Measurements from ENCODE around the gene STXBP1.

STXBP1 gene

DNA sequence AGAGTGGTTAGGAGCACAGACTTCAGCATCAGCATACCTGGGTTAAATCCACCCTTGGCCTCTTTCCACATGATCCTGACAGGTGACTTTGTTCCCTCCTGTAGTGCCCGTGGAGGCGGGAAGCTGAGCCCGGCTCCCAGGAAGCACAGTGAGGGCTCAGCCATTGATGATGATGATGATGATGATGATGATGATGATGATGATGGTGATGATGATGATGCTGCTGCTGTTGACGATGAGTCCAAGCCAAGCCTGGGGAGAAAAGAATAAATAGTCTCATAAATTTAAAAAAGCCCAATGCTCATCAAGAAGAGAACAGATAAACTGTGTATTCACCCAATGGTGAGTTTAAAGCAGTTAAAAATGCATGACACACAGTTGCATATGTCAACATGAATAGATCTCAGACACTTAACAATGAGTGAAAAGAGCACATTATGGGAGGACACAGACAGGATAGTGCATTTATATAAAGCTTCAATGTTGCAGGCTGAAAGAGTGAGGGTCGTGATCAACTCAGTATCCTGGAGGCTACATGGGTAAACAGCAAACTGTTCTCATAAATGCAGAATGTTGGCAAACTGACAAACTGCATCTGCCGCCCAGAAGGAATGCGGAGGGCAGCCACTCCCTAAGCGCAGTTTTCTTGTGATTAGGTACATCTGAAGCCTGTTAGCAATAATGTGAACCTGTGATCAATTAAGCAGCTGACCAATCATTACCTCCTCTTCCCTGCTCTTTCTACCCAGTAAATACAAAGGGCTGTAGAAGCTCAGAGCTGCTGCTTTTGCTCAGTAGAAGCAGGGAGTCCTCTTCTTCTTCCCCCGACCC lies 83.0 kb downstream of the STXBP1 start:
- no peak for DNase-seq

DNA sequence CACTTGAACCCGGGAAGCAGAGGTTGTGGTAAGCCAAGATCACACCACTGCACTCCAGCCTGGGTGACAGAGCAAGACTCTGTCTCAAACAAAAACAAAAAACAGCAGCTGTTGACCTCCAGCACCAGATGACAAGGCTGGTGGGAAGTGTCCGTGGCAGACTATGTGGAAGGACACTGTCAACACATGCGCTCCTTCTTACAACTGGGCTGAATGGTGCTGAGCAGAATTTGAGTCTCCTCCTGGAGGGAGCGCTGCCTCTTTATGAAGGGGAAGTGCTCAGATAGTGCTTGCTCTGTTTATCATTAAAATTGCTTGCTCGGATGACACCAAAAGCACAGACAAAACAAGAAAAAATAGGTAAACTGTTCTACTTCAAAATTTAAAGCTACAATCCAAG lies 85.5 kb downstream of the STXBP1 start:
- DNase-seq = no peak

DNA sequence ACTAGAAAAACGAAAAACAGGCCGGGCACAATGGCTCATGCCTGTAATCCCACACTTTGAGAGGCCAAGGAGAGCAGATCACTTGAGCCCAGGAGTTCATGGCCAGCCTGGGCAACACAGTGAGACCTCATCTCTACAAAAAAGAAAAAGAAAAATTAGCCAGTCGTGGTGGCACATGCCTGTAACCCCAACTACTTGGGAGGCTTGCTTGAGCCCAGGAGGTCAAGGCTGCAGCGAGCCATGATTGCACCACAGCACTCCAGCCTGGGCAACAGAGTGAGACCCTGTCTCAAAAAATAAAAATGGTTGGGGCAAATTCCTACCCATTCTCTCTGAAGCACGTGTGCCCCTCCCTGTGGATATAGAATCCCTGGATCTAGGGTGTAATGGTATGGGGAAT lies 86.3 kb downstream of the STXBP1 start:
- DNase-seq = no peak

DNA sequence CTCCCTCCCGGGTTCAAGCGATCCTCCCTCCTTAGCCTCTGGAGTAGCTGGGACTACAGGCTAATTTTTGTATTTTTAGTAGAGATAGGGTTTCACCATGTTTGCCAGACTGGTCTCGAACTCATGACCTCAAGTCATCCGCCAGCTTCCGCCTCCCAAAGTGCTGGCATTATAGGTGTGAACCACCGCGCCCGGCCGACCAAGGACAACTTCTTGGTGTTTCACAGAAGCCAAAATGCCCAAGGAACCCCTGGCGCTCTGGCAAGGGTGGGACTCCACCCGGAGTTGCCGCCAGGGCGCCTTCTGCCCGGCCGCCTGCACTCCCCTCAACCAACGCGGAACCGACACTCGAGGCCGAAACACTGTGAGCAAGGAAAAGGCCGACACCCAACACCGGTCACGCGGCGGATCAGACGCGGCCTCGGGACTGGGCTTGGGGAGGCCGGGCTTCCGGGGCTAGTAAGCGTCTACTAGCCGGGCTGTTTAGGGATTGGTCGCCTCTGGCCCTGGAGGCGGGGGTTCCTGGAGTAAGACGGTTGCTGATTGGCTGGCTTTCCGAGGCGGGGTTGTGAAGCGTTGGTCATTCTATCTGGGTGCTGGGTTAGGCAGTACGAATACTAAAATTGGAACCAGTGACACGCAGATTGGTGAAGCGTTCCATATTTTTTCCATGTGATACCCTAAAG lies 87.1 kb downstream of the STXBP1 start:
- DNase-seq = peak; percentile 93

DNA sequence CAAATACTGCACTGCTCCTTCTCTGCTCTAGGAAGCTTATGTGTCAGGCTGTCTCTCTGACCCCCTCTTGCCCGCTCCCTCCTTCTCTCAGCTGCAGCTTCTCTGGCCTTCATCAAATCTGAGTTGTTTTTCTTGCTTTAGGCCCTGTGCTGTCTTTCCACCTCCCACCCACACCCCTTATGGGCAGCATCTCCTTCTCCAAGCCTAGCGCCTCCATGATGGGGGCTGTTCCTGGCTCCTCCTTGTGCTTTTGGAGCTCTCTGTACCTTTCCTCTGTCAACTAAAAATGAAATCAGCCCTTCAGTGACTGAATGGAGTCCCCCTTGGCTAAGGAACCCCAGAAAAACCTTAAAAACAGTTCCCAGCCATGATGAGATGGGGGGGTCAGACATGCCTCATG lies 88.1 kb downstream of the STXBP1 start:
- no peak for DNase-seq

DNA sequence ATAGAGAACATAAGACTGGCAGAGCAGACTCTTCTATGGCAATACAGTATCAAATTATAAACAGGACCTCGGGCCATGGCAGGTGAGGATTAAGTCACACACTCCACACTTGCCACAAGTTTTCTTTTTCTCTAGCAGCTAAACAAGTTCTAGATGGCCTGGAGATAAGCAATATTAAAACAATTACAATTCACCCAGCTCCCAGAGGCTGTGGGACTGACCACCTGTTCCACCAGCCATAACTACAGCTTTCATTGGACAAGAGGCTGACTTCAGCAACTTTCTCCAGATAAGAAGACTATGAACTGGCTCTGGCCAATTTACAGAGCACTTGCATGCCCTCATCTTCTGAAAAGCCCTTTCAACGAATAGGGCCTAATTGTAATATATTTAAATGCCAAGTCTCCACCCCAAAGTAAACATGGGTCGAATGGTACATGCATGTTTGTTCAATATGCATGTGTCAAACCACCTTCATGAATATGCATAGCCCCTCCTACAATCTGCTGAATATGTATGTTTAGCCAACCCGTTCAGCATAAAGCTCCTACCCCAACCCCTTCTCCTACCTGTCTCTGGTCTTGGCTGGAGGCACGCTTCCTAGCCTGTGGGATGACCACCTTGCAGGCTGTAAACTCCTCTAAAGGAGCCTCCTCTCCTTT lies 88.6 kb downstream of the STXBP1 start:
- DNase-seq = no peak

DNA sequence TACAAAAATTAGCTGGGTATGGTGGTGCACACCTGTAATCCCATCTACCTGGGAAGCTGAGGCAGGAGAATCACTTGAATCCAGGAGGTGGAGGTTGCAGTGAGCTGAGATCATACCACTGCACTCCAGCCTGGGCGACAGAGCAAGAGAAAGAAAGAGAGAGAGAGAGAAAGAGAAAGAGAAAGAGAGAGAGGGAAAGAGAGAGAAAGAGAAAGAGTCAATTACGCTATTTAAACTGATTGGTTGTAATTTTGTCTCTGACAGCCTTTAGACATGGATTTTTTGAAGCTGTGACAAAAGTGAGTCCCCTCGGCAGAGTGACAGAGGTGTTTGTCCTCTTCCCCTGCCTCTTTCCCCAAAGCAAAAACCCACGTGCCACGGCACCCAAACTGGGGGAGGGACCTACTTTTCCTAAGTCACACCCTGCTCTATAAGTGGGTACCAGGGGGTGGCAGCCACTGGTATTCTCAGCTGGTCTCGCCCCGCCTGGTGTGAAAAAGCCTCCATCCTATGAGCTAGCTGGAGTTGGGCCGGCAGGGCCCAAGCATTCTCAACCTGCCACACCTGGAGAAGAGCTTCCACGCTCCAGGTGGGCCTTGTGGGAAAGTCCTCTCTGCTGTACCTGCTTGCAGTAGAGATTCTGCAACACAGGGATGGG lies 91.3 kb downstream of the STXBP1 start:
- no peak for DNase-seq

DNA sequence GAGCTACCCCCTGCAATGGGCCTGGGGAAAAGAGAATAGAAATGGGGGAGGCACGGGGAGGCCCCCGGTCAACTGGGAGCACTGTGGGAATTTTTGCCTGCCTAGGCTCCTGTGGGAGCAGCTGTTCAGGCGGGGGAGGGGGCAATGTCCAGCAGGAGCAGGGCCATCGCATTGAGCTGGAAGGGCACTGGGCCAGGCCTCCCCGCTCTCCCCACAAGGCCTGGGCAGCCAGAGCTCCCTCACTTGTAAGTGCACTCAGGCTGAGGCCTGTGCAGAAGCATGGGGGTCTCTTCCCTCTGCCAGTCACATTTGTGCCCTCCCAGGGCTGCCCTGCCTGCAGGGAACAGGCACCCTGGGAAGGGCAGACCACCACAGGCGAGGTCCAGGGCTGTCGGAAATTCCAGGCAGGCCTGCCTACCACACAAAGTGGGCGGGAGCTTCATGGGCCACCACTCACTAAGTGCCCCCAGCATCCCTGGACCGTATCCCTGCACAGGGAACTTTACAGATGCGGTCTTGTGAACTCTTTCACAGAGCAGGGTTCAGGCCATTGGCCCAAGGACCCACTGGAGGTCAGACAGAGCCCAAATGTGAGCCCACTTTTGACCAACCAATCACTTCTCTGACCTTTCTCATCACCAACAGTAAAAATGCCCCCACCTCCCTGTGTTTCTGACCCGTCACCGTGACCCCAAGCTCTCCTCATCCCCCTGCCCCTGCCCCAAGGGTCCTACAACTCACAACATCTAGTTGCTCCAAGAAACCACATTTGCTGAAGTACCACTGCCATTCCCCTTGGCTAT lies 93.7 kb downstream of the STXBP1 start:
- DNase-seq = no peak

DNA sequence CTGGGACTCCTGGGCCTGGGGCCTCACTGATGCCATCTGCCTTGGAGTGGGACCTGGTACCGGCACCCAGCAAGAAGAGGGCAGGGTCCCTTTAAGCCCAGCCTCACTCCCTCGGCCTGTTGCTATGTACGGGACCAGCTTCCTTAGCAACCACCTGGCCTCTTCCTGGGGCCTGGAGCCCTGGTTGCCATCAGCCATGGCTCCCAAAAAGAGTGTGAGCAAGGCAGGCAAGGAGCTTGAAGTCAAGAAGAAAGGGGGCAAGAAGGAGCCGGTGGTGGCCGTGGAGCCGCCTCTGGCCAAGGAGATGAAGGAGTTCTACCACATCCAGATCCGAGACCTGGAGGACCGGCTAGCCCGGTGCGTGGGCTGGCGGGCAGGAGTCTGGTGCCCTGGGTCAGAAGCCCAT lies 94.8 kb downstream of the STXBP1 start, which contains the start of gene CFAP157:
Gene CFAP157, plus strand, starts transcription at position 153 of the 406 bp plus-strand sequence. Its CDS starts 44 bp downstream, at position 197.
- no peak for DNase-seq

DNA sequence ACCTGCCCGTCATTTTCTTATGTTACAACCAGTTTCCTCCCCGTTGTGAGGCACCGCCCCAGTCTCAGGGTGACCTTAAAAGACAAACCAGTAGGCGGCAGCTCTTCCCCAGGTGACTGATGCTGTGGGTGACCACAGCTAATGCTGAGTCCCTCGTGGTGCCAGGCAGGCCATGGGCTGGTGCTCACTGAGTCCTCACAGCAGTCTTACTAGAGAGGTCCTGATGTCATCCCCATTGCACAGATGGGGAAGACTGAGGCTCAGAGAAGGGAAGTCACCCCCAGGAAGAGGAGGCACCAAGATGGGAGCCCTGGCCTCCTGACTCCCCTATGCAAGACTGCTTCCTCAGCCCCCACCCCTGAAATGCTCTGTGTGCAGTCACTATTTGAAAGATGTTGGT lies 95.7 kb downstream of the STXBP1 start:
- DNase-seq = peak; percentile 79

DNA sequence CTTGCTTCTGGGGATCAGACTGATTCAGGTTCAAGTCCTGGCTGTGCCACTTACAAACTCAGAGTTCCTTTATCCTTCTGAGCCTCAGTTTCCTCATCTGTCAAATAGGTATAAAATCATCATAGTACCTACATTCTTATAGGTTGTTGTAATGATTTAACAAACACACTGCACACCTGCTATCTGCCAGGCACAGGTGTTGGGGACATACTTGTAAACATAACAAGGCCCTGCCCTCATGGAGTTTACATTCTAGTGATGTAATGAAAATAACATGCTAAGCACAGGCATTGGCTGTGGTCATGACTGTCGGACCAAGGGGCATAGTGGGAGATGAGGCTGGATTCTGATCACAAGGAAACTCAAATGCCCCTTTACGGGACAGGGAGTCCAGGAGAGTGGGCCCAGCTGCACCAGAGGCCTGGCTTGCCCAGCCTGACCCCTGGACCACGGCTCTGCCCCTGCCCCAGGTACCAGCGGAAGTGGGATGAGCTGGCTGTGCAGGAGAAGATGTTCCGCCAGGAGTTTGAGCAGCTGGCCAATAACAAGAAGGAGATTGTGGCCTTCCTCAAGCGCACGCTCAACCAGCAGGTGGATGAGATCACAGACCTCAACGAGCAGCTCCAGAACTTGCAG lies 97.0 kb downstream of the STXBP1 start:
- no peak for DNase-seq

DNA sequence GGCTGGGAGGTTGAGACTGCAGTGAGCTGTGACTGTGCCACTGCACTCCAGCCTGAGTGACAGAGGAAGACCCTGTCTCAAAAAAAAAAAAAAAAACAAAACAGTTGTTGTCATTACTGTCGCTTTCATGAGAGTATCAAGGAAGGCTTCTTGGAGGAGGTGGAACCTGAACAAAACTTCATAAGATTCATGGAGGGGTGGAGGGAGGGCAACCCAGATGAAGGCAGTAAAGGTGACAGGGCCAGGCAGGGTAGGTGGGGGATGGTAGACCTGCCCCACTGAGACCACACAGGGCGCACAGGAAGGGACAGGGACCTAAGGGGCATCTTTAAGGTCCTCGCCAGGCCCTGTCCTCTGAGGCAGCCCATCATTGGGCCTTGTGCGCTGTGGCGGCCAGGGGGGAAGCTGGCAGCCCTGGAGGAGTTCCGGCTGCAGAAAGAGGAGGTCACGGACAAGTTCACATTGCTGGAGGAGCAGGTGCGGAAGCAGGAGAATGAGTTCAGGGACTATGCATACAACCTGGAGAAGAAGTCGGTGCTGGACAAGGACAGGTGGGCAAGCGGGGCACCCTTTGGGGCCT lies 98.2 kb downstream of the STXBP1 start:
- DNase-seq = no peak

DNA sequence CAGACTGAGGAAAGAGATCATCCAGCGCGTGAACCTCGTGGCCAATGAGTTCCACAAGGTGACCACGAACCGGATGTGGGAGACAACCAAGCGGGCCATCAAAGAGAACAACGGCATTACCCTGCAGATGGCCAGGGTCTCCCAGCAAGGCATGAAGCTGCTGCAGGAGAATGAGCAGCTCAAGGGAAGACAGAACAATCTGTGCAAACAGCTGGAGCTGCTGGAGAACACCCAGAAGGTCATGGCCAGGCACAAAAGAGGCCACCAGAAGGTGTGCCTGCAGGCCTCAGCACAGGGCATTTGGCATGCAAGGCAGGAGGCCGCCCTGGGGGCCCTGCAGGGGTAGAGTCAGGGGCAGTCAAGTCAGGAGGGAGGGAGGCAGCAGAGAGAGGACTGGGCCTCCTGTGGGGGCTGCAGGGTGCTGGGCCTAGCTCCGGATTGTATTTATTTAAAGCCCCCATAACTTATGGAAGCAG lies 99.2 kb downstream of the STXBP1 start:
- DNase-seq = no peak

DNA sequence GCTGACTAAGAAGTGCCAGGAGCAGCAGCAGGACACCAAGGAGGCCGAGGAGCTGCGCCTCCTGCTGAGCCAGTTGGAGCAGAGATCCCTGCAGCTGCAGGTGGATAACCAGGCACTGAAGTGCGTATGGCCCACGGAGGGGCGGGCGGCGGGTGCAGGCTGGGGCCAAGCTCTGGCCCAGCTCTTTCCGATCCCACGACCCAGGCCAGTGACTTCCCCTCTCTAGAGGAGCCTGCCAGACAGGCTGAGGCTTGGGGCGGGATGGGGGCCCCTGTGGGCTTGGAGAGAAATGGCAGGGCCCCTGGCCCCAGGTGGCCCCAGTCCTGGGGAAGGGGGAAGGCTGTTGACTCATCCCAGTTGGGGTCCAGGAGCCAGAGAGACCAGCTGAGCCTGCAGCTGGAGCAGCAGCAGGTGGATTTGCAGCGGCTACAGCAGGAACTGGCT lies 99.8 kb downstream of the STXBP1 start:
- no peak for DNase-seq

DNA sequence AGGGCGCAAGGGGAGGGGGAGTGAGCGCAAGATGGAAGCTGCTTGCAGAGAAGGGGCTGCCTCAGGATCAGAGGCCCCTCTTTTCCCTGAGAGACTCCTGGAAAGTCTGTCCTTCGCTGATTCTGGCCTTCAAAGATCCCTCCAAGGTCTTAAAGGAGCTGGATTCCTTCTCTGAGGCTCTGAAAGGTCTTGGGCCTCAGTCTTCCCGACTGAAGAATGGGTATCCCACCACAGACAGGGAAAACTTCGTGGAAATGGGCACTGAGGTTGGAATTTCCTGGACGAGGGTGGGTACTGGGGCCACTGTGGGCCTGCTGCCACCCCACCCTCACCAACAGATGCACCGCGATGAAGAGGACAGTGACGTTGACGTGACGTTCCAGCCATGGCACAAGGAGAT lies 100.3 kb downstream of the STXBP1 start:
- DNase-seq = no peak

DNA sequence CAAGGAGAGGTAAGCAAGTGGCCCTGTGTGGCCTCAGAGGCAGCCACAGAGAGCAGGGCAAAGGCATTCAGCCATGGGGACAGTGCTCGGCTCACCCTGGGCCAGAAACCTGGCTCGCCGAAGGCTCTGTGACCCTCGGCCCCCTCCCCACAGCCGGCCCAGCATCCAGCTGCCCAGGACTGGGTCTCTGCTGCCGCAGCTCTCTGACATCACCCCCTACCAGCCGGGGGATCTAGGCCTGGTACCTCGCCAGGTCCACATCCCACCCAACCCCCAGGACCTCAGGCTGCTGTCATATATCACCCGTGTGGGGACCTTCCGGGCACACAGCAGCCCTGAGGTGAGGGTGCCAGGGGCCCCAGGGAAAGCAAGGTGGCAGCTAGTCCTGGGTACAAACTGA lies 100.8 kb downstream of the STXBP1 start:
- DNase-seq = no peak

DNA sequence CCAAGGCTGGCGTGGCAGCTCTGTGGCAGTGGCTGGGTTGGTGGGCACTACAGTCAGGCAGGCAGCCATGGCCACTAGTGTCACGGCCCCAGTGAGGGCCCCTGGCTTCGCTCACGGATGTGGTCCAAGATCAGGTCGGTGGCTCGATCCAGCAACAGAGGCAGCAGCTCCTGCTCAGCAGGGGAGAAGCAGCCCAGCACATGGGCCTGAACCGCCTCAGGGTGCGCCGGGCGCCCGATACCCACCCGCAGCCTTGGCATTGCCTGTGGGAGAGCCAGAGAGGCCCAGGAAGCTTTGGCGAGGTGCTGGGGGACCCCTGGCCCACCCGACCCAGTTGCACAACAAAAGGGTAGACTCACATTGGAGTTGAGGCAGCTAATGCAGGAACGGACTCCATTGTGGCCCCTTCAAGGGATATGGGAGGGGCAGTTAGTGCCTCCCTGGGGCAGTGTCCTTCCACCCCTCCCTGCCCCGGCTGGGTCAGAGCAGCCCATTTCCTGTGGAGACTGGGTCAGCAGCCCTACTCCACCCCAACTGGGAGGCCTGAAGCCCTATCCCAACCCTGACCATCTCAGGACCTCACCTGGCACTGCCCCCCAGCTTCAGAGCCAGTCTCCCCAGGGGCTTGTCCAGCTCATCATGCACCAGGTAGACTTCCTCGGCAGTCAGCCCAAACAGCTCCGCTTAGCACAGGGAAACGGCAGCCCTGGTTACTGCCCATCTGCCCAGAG lies 102.1 kb downstream of the STXBP1 start:
- DNase-seq = no peak

DNA sequence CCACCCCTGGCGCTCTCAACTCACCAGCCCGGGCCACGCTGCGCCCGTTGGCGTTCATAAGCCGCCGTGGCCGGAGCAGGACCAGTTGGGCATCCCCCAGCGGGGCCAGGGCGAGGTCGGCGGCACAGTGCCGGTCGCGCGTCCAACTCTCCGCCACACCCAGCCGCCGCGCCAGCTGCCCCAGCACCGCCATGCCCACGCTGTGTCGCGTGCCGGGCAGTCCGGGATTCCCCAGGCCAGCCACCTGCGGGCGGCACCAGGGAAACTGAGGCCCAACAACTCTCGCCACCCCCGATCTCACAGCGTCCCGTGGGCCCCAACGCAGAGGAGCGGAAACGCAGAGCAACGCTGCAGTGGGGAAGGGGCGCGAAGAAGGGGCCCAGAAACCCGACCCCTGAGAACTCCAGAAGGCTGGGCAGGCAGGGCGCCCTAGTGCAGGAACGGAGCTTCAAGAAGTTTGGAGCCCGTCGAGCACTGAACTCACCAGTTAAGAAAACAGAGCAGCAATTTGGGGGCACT lies 102.9 kb downstream of the STXBP1 start:
- no peak for DNase-seq

DNA sequence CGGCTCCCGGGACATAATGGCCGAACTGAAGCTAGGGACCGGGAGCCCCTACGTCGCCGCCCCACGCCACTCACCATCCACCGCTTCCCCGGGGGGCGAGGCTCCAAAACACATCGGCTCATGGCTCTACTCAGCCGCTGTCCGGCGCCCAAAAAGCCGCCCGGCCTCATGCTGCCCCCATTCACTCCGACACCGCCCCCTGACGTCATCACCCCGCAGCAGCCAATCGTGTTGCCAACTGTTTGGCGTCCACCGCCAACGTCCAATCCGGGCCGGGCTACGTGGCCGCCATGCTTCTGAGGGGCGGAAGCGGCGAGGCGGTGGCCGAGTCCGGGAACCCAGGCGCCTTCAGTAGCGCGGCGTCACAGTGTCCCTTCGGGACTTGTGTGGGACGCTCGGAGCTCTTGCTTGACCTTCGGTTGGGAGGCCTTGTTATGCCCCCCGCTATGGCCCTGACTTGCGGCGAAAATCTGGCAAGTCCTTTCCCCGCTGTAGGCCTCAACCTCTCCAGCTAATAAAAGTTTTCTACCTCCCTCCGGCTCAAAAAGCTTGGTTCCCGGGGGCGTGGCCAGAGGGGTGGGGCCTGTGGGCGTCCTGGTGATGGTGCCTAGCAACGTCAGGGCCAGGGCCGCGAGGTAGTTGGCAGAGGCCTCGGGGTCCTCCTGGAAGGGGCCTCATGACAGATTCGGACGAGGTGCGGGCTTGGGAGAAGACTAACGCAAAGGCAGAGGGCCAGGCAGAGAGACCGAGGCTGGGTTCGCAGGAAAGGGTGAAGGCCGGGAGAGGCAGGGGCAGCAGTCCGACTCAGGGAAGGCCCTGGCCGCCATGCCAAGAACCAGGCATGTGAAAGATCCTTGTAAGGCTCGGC lies 103.6 kb downstream of the STXBP1 start, which contains the start of the genes PTRH1 and TTC16:
Gene PTRH1, minus strand, starts transcription at position 194 of the 868 bp plus-strand sequence. Its CDS starts 24 bp downstream, at position 170.
Gene TTC16, plus strand, starts transcription at position 610 of the 868 bp plus-strand sequence. Its CDS starts 67 bp downstream, at position 677.
- peak; percentile 99 for DNase-seq
